ENCODE data around the gene KRTAP9-7.

DNA sequence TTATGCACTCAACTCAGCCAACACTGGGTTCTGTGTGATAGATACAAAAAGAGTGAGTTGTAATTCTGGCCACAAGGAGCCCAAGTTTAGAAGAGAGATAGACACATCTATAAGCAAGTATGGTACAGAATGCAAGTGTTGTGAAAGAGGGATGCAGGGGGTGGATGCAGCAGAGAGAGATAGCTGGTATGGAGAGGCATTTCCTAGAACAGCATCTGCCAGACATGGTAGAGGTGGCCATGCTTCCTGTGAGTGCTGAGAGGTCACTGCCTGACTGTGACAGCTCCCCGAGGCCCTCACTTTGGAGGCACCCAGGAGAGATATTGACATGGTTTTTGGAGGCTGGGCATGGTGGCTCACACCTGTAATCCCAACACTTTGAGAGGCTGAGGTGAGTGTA lies 35.6 kb downstream of the KRTAP9-7 start:
- TF ChIP-seq POLR2A (IDR thresholded peaks at IDR 0.05; ENCODE audit: low read depth, low read length) = no peak
- TF ChIP-seq TAF1 (IDR thresholded peaks at IDR 0.05; ENCODE audit: low read depth, low read length) = no peak
- no peak for TF ChIP-seq PAX5 (IDR thresholded peaks at IDR 0.05; ENCODE audit: insufficient read depth, low read length, severe bottlenecking)

Data from GM12891 (cell line).